H1 (cell line): Measurements from ENCODE around the gene TRPV6. TPM values are rescaled to one million over a fixed set of nuclear protein-coding genes. Genes with fewer than 3 reads are reported as not detected.

Experiments used
- TAF1 ChIP-seq: IDR thresholded peaks from 2 replicates; pipeline ENCODE4 v1.6.1; 2011; ENCODE audit warnings: mild to moderate bottlenecking, low read depth, low read length
- polyA plus RNA-seq, 7 experiments: library from polyadenylated mRNA; depleted of rRNA in 3 of 7; stranded (reverse) in 5 of 7; unstranded in 2 of 7; fragments of >200 nt in 5 of 7; fragments of 200-250 nt in 2 of 7; gene quantifications; 1 replicate in 5 of 7; 2 replicates in 1 of 7; 4 replicates in 1 of 7; pipeline versions ENCODE4 v1.2.1 to v1.2.3, GENCODE V29; 2011 to 2013; ENCODE audit warnings: missing spikeins in 2 of 7, mixed read lengths in 2 of 7
- total RNA-seq: library from RNA; stranded (reverse); fragmentation: NEBNext Ultra II Directional; extraction: Animal tissue kit (Norgen Biotek cat#: 25700); gene quantifications from 2 replicates; pipeline ENCODE4 v1.2.1, GENCODE V29; 2021
- TF ChIP-seq, protein P1 (sequence below), 3 experiments: IDR thresholded peaks; 1 replicate in 2 of 3; 2 replicates in 1 of 3; pipeline versions ENCODE4 v1.5.1 to v1.6.1; 2011; ENCODE audit warnings: low read length in 3 of 3, mild to moderate bottlenecking in 3 of 3, inconsistent platforms in 2 of 3, low read depth in 1 of 3, moderate library complexity in 1 of 3; ENCODE audit not compliant: insufficient read depth in 1 of 3; ENCODE audit errors: control extremely low read depth in 1 of 3

The TRPV6 gene
- total and polyA plus RNA-seq, 2 of the 8 experiments (the other 6 are each of a cell fraction or from before 2014, with no cell fraction given): 0.52 to 1.1 TPM

DNA sequence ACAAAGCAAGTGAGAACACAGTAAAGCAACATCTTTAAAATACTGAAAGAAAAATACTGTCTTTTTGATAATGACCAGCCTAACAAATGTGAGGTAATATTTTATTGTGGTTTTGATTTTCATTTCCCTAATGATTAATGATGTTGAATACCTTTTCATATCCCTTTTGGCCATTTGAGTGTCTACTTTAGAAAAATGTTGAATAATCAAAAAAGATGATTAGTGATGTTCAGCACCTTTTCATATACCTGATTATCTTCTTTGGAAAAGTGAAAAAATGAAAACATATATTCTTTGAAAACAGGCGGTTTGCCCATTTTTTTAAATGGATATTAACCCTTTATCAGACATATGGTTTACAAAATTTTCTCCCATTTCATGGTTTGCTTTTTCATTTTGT is 62.8 kb downstream of the TRPV6 start (continued):
- TF ChIP-seq, protein P1, sequence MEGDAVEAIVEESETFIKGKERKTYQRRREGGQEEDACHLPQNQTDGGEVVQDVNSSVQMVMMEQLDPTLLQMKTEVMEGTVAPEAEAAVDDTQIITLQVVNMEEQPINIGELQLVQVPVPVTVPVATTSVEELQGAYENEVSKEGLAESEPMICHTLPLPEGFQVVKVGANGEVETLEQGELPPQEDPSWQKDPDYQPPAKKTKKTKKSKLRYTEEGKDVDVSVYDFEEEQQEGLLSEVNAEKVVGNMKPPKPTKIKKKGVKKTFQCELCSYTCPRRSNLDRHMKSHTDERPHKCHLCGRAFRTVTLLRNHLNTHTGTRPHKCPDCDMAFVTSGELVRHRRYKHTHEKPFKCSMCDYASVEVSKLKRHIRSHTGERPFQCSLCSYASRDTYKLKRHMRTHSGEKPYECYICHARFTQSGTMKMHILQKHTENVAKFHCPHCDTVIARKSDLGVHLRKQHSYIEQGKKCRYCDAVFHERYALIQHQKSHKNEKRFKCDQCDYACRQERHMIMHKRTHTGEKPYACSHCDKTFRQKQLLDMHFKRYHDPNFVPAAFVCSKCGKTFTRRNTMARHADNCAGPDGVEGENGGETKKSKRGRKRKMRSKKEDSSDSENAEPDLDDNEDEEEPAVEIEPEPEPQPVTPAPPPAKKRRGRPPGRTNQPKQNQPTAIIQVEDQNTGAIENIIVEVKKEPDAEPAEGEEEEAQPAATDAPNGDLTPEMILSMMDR (IDR thresholded peaks at IDR 0.05; ENCODE audit: control extremely low read depth in 1 of 3, insufficient read depth in 1 of 3, low read depth in 1 of 3, low read length in 3 of 3): no peak
- no peak for TF ChIP-seq TAF1

Other genes with a start within 250 kb of the TRPV6 start
- gene PRSS1, start 136.3 kb downstream of the TRPV6 start, total RNA-seq: not detected in 2 replicates
- 0.09 and 0.20 TPM in 2 replicates for gene PRSS1, start 136.3 kb downstream of the TRPV6 start, polyA plus RNA-seq (2011; rRNA removed)
- gene PRSS2, start 114.8 kb downstream of the TRPV6 start, total RNA-seq: not detected in 2 replicates
- not detected in 2 replicates for gene PRSS2, start 114.8 kb downstream of the TRPV6 start, polyA plus RNA-seq (2011; rRNA removed)
- 19.7 TPM in 2 replicates for gene EPHB6, start 30.7 kb downstream of the TRPV6 start, total RNA-seq
- gene EPHB6, start 30.7 kb downstream of the TRPV6 start, polyA plus RNA-seq (2011; rRNA removed): 19.7 and 27.3 TPM in 2 replicates
- not detected in 2 replicates for gene TRPV5, start 48.0 kb upstream of the TRPV6 start, total RNA-seq
- 0.03 and 0.05 TPM in 2 replicates for gene TRPV5, start 48.0 kb upstream of the TRPV6 start, polyA plus RNA-seq (2011; rRNA removed)
- gene LLCFC1, start 53.7 kb upstream of the TRPV6 start, total RNA-seq: not detected in 2 replicates
- gene LLCFC1, start 53.7 kb upstream of the TRPV6 start, polyA plus RNA-seq (2011; rRNA removed): not detected in 2 replicates
- gene KEL, start 76.6 kb upstream of the TRPV6 start, total RNA-seq: 1.1 and 1.8 TPM in 2 replicates
- 1.9 and 3.6 TPM in 2 replicates for gene KEL, start 76.6 kb upstream of the TRPV6 start, polyA plus RNA-seq (2011; rRNA removed)
- gene OR9A2, start 141.4 kb upstream of the TRPV6 start, total RNA-seq: not detected in 2 replicates
- not detected in 2 replicates for gene OR9A2, start 141.4 kb upstream of the TRPV6 start, polyA plus RNA-seq (2011; rRNA removed)
- gene OR6V1, start 166.6 kb upstream of the TRPV6 start, total RNA-seq: not detected in 2 replicates
- not detected in 2 replicates for gene OR6V1, start 166.6 kb upstream of the TRPV6 start, polyA plus RNA-seq (2011; rRNA removed)
- not detected in 2 replicates for gene PIP, start 246.3 kb upstream of the TRPV6 start, total RNA-seq
- gene PIP, start 246.3 kb upstream of the TRPV6 start, polyA plus RNA-seq (2011; rRNA removed): not detected in 2 replicates